Posterior vena cava (tissue), 2 donors: ENCODE data around the gene FANCI. TPM values are rescaled to one million over a fixed set of nuclear protein-coding genes. Genes with fewer than 3 reads are reported as not detected.

ENCODE experiments used
- DNase-seq: peaks from one replicate; pipeline ENCODE4 v3.0.0-alpha.2; 2020; ENCODE audit warnings: low spot score
- intact Hi-C, 2 donors: fragments of 100-400 bp; cut with DNase I; formaldehyde crosslinking; loops; one replicate each; pipeline versions ENCODE4 v1.14.1 to v1.14.2; 2022 to 2023
- total RNA-seq, 2 donors: library from RNA; stranded (reverse); fragmentation: NEBNext Ultra II Directional; extraction: Animal tissue kit (Norgen Biotek cat#: 25700); gene quantifications; one replicate each; pipeline ENCODE4 v1.2.1, GENCODE V29; 2021
- donor health status: DM: yes; HTN: yes; CAD: no.
- donor health status: DM: yes; HTN: yes; CAD: no.

The FANCI gene
- total RNA-seq, 2 donors from 2014 or later, result 6.1 to 7.0 TPM

- intact Hi-C loops, result no loop called here
- no peak for DNase-seq
These were observed 83.3 kb downstream of the FANCI start for GRCh38 chr15:89327113-89327512.

GRCh38 chr15:89328398-89329254 lies 84.8 kb downstream of the FANCI start:
- DNase-seq, result no peak
- intact Hi-C loops, result no loop called here

GRCh38 chr15:89329329-89330084 lies 85.7 kb downstream of the FANCI start:
- intact Hi-C loops, result no loop called here
- DNase-seq, result peak; percentile 41

- intact Hi-C loops, result no loop called here
- DNase-seq, result peak; percentile 52
These were observed 86.3 kb downstream of the FANCI start for GRCh38 chr15:89330119-89330518.

- intact Hi-C loops, result no loop called here
- no peak for DNase-seq
These were observed 87.3 kb downstream of the FANCI start for GRCh38 chr15:89330881-89331595.

- no peak for DNase-seq
- intact Hi-C loops, result no loop called here
These were observed 88.7 kb downstream of the FANCI start for GRCh38 chr15:89332446-89332845.

- intact Hi-C loops, result no loop called here
- peak; percentile 74 for DNase-seq
These were observed 89.5 kb downstream of the FANCI start for GRCh38 chr15:89333011-89333860.

GRCh38 chr15:89333959-89334509 lies 90.3 kb downstream of the FANCI start:
- intact Hi-C loops, result no loop called here
- no peak for DNase-seq

GRCh38 chr15:89334510-89335297 lies 90.9 kb downstream of the FANCI start, which contains the start of gene POLG:
TSS of gene POLG (minus strand) at chr15:89334824. CDS start at chr15:89333754, 1,070 bp downstream.
- intact Hi-C loops, result no loop called here
- peak; percentile 99 for DNase-seq

- intact Hi-C loops, result no loop called here
- no peak for DNase-seq
These were observed 91.7 kb downstream of the FANCI start for GRCh38 chr15:89335298-89336041.

- intact Hi-C loops, result no loop called here
- DNase-seq, result peak; percentile 64
These were observed 94.3 kb downstream of the FANCI start for GRCh38 chr15:89338036-89338435.

GRCh38 chr15:89340573-89340972 lies 96.8 kb downstream of the FANCI start:
- peak; percentile 47 for DNase-seq
- intact Hi-C loops, result no loop called here

- intact Hi-C loops, result no loop called here
- peak; percentile 46 for DNase-seq
These were observed 97.7 kb downstream of the FANCI start for GRCh38 chr15:89341316-89342005.

GRCh38 chr15:89342840-89343239 lies 99.1 kb downstream of the FANCI start:
- intact Hi-C loops, result no loop called here
- peak; percentile 46 for DNase-seq

GRCh38 chr15:89345248-89345647 lies 101.5 kb downstream of the FANCI start:
- intact Hi-C loops, result no loop called here
- no peak for DNase-seq

- intact Hi-C loops, result no loop called here
- peak; percentile 40 for DNase-seq
These were observed 102.9 kb downstream of the FANCI start for GRCh38 chr15:89346516-89347231.
